HG02981 (cell line): ENCODE measurements around the gene R3HDM4.
"Not testable (repeated sequence)": the region's sequence is repeated elsewhere in the genome, so short reads cannot be mapped to it uniquely, and the experiment has no call there.

Experiments
- ATAC-seq: cut with Tn5 transposase; IDR thresholded peaks from one replicate; pipeline ENCODE4 v1.9.1; 2021; ENCODE audit warnings: mild to moderate bottlenecking, moderate library complexity; ENCODE audit not compliant: unreplicated experiment

Gene R3HDM4

DNA sequence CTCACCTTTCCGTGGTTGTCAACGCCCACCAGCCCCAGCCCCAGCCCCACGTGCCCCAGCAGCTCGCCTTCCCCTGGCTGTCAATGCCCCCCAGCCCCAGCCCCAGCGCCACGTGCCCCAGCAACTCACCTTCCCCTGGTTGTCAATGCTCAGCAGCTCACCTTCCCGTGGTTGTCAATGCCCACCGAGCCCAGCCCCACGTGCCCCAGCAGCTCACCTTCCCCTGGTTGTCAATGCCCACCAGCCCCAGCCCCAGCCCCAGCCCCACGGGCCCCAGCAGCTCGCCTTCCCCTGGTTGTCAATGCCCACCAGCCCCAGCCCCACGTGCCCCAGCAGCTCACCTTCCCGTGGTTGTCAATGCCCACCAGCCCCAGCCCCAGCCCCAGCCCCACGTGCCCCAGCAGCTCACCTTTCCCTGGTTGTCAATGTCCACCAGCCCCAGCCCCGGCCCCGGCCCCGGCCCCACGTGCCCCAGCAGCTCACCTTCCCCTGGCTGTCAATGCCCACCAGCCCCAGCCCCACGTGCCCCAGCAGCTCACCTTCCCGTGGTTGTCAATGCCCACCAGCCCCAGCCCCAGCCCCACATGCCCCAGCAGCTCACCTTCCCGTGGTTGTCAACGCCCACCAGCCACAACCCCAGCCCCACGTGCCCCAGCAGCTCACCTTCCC is 34.9 kb downstream of the R3HDM4 start:
- not testable (repeated sequence) for ATAC-seq

DNA sequence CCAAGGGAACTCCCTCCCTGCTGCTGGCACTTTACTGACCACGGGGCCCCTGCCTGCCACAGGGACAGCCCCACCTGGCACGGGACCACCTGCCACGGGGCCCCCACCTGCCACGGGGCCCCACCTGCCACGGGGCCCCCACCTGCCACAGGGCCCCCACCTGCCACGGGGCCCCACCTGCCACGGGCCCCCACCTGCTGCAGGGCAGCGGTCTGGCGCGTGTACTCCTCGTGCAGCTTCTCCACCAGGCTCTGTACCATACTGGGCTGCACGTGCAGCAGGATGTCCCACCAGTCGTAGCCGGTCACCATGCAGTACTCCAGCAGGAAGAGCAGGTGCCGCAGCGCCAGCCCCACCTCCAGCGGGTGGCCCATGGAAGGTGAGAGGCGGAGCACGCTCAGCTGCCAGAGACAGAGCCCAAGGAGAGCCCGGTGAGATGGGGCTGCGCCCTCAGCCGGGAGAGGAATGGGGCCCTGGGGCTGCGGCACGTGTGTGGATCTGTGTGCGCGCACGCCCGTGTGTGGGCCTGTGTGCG is 36.2 kb downstream of the R3HDM4 start:
- no peak for ATAC-seq

DNA sequence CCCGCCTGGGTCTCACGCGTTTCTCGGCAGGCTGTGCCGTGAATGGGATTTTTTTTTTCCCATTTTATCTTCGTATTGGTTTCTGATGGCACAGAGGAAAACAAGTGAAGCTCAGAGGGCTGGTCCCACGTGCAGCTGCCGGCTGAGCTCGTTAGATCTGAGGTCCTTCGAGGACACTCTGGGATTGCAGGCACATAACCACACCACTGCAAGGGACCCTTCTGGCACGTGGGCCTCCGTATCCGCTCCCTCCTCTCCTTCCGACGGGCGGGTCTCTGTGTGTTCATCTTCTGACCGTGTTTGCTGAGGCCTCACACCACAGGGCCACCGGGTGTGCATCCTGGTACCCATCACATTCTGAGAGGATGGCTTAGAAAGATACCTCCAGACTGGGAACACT is 36.9 kb downstream of the R3HDM4 start:
- ATAC-seq, result no peak

DNA sequence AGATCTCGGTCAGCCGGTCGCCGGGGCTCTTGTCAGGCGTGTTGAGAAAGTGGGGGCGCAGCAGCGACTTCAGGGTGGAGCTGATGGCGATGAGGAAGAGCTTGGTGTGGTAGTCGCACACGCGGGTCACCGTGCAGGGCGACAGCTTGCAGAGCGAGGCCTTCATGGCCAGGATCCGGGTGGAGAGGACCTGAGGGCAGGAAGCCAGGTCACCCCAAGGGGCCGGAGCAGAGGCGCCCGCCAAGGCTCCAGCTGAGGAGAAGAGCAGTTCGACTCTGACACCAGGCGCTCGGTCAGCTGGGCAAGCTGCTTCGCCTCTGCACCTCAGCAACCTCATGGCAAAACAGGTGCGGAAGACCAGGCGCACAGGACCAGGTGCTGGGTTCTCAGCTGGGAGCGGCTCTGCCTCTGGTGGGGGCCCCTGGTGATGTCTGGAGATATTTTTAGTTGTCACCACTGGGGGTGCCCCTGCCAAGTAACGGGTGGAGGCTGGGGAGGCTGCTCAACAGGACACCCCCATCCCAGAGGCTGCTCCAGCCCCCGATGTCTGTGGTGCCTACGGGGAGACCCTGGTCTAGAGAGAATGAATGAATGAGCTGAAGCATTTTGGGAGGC is 37.6 kb downstream of the R3HDM4 start:
- no peak for ATAC-seq

DNA sequence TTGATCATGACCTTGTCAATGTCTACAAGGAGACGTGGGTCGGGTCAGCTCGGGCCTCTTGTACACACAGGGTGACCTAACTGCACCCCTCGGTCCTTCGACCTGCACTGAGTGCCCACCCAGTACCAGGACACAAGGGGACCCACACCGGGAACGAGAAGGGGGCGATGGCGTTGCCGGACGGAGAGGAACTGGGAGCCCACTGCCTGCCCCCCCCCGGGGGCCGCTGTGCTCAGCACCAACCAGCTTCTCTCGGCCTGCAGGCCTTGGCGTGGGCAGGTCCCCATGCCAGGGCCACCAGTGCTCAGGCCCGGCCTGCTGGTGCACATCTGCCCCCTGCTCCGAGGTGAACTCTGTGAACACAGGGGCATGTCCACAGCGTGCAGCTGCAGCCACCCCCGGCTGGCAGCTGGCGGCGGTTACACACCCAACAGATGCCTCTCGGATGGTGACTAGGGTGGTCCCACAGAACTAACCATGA is 39.4 kb downstream of the R3HDM4 start:
- no peak for ATAC-seq

DNA sequence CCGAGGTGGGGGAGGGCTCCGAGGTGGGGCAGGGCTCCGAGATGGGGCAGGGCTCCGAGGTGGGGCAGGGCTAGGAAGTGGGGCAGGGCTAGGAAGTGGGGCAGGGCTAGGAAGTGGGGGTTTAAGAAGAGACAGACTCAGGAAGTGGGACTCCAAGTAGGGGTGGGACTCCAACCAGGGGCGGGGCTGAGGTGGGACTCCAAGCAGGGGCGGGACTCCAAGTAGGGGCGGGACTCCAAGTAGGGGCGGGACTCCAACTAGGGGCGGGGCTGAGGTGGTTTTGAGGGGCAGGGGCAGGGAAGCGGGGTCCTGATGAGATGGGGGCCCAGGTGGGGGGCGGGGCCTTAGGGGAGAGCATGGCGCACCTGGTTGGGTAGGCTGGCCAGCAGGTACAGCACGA is 39.9 kb downstream of the R3HDM4 start:
- no peak for ATAC-seq

DNA sequence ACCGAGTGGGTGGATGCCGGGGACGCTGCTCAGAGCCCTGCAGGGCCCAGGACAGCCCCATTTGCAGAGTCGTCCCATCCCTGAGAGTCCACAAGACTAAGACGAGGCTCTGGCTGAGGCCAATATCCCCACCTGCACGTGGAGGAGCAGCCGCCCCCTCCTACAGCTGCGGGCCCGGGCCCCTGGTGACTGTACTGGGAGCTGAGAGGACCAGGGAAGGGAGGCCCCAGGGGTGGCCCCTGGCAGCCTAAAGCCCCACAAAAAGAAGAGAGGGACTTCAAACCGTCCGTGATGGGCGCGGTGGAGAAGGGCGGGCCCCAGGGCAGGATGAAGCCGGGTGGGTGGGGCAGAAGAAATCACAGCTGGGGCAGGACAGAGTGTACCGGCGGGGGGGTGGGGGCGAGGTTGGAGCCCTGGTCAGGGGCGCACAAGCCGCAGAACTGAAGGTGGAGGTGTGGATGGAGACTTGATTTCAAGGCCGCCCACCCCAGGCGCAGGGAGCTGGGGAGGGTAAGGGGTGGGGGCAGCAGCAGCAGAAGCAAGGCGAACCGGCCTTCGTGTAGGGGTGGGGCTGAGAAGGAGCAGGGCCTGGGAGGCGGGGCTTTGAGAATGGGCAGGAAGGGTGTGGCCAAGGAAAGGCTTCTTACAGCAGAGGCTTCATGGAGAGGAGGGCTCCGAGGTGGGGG is 40.6 kb downstream of the R3HDM4 start:
- ATAC-seq, result no peak

DNA sequence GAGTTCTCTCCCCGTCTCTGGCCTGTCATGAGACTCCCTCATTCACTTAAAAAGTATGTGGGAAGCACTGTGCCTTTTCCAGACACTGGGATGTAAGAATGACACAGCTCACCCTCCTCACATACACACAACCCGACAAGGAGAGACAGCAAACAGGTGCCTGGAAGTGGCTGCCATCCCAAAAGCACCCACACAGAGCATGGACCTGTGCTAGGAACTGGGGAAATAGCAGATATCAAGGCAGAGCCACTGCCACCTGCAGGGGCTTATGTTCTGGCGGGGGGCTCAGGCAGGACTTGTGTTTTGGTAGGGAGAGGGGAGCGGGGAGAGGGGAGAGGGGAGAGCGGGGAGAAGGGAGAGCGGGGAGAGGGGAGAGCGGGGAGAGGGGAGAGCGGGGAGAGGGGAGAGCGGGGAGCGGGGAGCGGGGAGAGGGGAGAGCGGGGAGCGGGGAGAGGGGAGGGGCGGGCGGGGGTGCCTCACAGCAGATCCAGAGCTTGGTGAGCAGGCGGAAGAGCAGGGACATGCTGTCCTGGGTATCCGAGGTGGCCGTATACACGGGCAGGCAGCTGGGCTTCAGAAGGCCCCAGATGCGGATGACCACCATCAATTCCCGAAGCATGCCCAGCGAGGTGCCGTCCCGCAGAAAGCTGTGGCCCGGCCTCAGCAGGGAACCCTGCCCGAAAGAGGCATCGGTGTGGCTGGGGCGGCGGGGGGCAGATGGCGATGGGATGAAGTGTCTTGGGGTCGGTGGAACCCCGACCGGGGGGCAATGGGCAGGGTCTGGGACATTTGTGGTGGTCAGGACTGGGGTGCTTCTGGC is 41.4 kb downstream of the R3HDM4 start:
- ATAC-seq, result no peak

DNA sequence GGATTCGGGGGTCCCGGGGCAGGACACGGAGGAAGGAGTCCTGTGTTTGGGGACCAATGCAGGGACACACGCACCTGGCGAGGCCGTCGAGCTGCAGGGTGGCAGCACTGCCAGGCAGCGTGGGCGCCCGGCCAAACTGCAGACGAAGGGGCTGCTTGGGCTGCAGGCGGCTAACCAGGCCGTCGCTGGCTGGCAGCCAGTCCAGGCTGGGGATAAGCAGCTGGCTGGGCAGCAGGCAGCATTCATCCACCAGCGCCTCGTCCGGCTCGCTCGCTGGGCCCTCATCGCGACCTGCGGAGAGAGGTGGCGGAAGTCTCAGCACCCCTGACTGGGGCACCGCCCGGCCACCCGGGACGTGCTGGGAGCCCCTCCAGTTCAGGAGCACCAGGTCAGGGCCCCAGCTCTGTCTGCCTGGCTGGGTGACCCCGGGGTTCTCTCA is 42.0 kb downstream of the R3HDM4 start:
- ATAC-seq, result no peak

DNA sequence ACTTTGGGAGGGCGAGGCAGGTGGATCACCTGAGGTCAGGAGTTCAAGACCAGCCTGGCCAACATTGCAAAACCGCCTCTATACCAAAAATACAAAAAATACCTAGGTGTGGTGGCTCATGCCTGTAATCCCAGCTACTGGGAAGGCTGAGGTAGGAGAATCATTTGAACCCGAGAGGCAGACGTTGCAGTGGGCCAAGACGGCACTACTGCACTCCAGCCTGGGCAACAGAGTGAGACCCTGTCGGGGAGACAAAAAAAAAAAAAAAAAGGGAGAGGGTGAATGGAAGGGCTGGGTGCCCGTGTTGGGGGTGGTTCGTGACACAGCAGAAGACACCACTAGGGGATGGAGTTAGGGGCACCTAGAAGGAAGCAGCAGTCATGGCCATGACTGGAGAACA is 42.7 kb downstream of the R3HDM4 start:
- no peak for ATAC-seq

DNA sequence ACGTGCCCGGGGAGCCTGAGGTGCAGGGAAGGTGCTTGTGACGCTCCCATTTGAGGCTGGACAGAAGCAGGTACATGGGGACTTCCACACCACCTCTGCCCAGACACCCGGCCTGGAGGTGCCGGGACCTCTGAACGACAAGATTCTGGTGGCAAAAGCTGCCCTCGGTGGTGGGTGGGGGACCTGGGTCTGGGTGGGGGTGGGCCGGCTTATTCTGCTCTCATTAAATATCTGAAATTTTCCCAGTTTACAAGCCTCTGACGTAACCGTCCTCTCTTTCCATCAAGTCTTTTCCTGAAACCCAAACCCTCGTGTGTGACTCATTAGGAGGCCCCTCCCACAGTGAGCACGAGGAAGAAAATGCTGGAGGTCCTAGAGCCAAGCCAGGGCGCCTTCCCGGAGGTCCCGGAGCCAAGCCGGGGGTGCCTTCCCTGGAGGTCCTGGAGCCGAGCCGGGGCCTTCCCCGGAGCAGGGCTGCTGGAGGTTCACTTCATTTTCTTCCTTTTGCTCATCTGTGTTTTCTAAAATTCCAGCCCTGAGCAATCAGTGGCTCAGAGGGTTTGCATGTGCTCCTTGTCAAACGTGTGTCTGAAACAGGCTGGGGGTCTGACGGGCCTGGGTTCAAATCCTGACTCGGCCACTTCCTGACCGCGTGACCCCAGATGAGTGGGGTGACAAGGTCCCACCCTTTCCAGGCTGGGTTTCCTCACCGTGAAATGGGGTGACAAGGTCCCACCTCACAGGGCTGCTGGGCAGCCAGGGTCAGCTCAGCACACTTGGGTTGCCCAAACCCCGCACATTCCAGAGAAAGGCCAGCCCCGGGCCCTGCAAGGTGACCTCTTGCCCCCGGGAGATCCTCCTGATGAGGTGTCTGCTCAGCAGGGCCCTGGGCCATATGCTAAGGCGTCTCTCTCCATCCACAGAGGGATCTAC is 43.5 kb downstream of the R3HDM4 start:
- ATAC-seq, result no peak

DNA sequence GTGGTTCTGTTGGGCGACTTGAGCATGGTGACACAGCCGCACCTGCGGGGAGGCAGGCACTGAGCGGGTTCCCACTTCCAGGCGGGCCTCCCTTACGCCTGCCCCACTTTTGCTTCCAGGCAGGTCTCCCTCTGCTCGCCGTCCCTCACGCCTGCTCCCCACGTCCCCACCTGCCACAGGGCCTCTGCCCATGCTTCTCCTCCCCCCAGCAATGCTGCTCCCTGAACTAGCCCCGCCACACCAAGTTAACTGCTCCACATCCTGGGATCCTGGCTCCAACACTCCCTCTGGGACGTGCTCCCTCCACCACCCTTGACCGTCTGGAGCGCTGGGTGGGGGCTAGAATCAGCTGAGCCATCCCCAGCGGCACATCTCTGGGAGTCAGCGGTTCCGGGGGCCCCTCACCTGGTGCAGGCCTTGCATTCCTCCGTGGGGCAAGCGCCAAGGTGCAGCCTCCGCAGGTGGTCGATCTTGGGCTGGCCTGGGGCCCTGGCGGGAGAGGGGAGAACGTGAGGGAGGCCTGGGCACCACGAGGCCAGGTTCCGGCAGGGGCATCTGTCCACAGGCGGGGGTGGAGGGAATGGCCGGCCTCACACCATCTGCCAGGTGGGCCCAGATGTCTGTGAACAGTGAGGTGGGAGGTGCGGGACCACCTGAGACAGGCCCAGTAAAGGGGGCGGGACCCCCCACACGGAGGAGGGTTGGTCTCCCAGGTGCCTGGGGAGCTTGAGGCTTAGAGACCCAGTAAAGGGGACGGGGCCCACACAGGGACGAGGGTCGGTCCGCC is 44.4 kb downstream of the R3HDM4 start:
- no peak for ATAC-seq

DNA sequence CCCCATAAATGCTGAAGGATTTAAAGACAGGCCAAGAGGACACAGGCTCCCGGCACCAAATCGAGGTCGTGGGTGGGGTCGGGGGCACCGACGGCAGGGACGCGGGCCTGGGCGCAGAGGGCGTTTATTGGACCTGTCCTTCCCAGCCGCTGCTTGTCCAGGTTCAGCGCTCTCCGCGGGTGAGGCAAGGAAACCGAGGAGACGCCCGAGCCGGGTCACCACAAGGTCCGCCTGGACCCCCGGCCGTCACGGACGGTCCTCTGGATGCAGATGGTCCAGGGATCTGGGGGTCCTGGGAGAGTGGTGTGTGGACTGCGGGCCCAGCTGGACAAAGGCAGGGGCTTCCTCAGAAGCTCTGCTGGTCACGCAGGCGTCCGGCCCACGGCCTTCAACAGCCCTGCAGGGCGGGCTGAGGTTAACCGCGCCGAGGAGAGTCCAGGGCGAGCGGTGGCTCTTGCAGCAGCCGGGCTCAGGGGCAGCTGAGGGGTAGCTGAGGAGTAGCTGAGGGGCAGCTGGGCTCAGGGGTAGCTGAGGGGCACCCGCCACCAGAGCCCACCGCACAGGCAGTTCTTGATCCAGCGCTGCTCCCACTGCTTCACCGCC is 45.1 kb downstream of the R3HDM4 start:
- ATAC-seq, result no peak

DNA sequence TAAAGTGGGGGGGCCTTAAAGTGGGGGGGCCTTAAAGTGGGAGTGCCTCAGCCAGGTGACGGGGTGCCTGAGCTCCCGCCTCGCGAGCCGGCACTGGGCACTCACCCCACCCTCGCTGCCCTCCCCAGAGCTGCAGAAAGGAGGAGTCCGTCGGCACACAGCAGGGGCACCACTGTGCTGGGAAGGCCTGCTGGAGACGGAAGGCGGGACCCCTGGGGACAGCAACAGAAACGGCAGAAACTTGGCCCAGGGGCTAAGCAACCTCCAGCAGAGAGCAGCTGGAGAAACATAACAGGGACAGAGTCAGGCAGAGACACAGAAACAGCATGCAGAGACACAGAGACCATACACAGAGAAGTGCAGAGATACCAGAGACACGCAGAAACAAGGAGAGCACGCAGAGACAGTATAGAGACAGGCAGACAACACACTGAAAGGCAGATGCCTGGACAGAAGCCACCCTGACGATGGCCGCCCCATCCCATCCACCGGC is 45.7 kb downstream of the R3HDM4 start:
- ATAC-seq, result no peak

DNA sequence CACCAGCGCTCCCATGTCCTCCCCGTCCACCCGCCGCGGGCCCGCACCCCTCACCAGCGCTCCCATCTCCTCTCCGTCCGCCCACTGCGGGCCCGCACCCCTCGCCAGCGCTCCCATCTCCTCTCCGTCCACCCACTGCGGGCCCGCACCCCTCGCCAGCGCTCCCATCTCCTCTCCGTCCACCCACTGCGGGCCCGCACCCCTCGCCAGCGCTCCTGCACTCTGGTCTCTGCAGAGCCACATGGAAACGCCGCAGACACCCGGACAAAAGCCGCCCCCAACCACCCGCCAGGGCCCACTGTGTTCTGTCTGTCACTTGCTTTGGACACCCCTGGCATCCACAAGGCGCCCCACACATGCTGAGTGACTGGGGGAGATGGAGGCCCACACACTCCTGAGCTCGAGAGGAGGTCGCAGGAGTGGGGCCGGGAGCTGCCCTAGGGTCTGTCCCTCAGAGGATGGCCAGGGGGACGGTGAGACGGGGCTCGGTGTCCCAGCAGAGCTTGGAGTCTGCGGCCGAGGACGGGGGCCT is 46.2 kb downstream of the R3HDM4 start:
- ATAC-seq, result no peak

DNA sequence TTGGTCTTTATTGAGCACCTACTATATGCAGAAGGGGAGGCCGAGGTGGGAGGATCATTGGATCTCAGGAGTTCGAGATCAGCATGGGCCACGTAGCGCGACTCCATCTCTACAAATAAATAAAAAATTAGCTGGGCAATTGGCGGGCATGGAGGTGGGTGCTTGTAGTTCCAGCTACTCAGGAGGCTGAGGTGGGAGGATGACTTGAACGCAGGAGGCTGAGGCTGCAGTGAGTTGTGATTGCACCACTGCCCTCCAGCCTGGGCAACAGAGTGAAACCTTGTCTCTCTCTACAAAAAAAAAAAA is 49.8 kb downstream of the R3HDM4 start:
- no peak for ATAC-seq

DNA sequence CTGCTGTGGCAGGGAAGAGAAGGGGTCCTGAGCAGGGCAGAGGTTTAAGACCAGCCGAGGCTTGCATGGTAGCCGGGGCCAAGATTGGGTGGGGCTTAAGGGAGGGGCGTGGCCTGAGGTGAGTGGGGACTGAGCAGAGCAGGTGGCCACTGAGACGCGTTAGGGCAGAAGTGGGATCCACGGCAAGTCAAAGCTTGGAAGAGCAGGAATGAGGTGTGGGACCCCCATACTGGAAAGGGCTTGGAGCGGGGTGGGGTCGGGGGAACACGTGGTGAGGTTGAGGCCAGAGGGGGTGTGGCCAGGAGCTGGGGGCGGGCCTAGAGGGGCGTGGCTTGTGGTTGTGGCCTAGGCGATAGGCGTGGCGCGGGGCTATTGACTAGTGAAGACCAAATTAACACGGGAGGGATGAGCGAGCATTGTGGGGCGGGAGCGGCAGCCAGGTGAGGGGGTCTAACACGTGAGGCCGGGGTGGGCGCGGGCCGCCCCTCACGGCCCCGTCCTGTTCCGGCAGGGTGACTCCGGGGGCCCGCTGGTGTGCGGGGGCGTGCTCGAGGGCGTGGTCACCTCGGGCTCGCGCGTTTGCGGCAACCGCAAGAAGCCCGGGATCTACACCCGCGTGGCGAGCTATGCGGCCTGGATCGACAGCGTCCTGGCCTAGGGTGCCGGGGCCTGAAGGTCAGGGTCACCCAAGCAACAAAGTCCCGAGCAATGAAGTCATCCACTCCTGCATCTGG is 50.3 kb downstream of the R3HDM4 start:
- ATAC-seq, result no peak
